ENCODE data around the gene UTS2R.

DNA sequence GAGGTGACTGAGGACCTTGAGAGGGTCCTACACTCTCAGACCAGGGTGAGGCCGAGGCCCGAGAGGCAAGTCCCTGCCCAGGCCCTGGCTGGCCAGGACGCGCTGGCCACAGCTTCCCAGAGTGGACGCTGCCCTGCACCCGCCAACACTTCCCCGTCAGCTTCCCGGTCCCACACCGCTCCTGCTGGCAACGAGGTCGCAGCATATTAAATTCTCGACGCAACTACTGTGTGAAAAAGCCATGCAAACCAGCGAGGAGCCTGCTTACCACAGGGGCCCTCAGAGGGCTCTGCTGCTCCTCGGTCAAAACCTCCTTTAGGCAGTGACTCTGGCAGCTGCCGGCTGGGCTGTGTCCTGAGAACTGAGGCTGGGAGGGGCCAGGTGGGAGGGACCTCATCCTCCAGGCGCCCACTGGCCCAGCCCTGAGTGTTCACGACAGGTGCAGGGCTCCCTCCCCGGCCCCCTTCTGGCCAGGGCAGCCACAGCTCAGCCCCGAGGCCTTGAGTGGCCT is 14.7 kb upstream of the UTS2R start:
- TF ChIP-seq, protein P1, sequence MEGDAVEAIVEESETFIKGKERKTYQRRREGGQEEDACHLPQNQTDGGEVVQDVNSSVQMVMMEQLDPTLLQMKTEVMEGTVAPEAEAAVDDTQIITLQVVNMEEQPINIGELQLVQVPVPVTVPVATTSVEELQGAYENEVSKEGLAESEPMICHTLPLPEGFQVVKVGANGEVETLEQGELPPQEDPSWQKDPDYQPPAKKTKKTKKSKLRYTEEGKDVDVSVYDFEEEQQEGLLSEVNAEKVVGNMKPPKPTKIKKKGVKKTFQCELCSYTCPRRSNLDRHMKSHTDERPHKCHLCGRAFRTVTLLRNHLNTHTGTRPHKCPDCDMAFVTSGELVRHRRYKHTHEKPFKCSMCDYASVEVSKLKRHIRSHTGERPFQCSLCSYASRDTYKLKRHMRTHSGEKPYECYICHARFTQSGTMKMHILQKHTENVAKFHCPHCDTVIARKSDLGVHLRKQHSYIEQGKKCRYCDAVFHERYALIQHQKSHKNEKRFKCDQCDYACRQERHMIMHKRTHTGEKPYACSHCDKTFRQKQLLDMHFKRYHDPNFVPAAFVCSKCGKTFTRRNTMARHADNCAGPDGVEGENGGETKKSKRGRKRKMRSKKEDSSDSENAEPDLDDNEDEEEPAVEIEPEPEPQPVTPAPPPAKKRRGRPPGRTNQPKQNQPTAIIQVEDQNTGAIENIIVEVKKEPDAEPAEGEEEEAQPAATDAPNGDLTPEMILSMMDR (IDR thresholded peaks at IDR 0.05) = no peak
- TF ChIP-seq FOXM1 (IDR thresholded peaks at IDR 0.05; ENCODE audit: low read depth) = no peak
- TF ChIP-seq, protein P2, sequence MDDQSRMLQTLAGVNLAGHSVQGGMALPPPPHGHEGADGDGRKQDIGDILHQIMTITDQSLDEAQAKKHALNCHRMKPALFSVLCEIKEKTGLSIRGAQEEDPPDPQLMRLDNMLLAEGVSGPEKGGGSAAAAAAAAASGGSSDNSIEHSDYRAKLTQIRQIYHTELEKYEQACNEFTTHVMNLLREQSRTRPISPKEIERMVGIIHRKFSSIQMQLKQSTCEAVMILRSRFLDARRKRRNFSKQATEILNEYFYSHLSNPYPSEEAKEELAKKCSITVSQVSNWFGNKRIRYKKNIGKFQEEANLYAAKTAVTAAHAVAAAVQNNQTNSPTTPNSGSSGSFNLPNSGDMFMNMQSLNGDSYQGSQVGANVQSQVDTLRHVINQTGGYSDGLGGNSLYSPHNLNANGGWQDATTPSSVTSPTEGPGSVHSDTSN (IDR thresholded peaks at IDR 0.05) = no peak
- no peak for TF ChIP-seq NRF1 (IDR thresholded peaks at IDR 0.05; ENCODE audit: low read depth, low read length)
- no peak for TF ChIP-seq GABPA (IDR thresholded peaks at IDR 0.05; ENCODE audit: low read depth)
- no peak for TF ChIP-seq SMC3 (IDR thresholded peaks at IDR 0.05; ENCODE audit: low read depth, low read length)
- no peak for TF ChIP-seq TAF1 (IDR thresholded peaks at IDR 0.05; ENCODE audit: borderline replicate concordance, low read depth, low read length)
- TF ChIP-seq ELF1 (IDR thresholded peaks at IDR 0.05) = no peak
- TF ChIP-seq TCF12 (IDR thresholded peaks at IDR 0.05) = no peak
- no peak for TF ChIP-seq POLR2AphosphoS5 (IDR thresholded peaks at IDR 0.05; ENCODE audit: low read depth, low read length)
- TF ChIP-seq MXI1 (IDR thresholded peaks at IDR 0.05; ENCODE audit: low read depth, low read length) = no peak
- TF ChIP-seq FOSL2 (IDR thresholded peaks at IDR 0.05; ENCODE audit: borderline replicate concordance, low read depth) = no peak
- no peak for TF ChIP-seq EZH2phosphoT487 (IDR thresholded peaks at IDR 0.05; ENCODE audit: borderline replicate concordance, low read depth)
- no peak for TF ChIP-seq REST (IDR thresholded peaks at IDR 0.05; ENCODE audit: low read depth, low read length)
